IPS-20b (cell line): ENCODE results near the gene C1orf115.
A peak's percentile ranks its signal among the peaks of the same experiment; 100 is the strongest.
"Not testable (repeated sequence)": the region's sequence is repeated elsewhere in the genome, so short reads cannot be mapped to it uniquely, and the experiment has no call there.

Experiments
- H3K27ac ChIP-seq: one replicate; pipeline ENCODE4 v1.5.1; 2013; ENCODE audit warnings: low read length
- H3K27me3 ChIP-seq: 2 replicates; pipeline ENCODE4 v1.6.1; 2013; ENCODE audit warnings: mild to moderate bottlenecking, low read length, inconsistent platforms; ENCODE audit not compliant: insufficient read depth
- H3K36me3 ChIP-seq: 2 replicates; pipeline ENCODE4 v1.6.1; 2013; ENCODE audit warnings: low read depth, mild to moderate bottlenecking, inconsistent platforms, low read length, moderate library complexity; ENCODE audit not compliant: insufficient read depth
- H3K4me1 ChIP-seq: 2 replicates; pipeline ENCODE4 v1.6.1; 2013; ENCODE audit warnings: mild to moderate bottlenecking, control low read depth, inconsistent platforms, low read length, moderate library complexity; ENCODE audit not compliant: insufficient read depth
- H3K4me3 ChIP-seq: 2 replicates; pipeline ENCODE4 v1.5.1; 2013; ENCODE audit warnings: mild to moderate bottlenecking, low read length, inconsistent platforms
- H3K9ac ChIP-seq: 2 replicates; pipeline ENCODE4 v1.6.1; 2013; ENCODE audit warnings: low read depth, mild to moderate bottlenecking, inconsistent platforms, low read length, moderate library complexity
- H3K9me3 ChIP-seq: 2 replicates; pipeline ENCODE4 v1.6.1; 2013; ENCODE audit warnings: mild to moderate bottlenecking, low read depth, low read length, inconsistent platforms; ENCODE audit not compliant: insufficient read depth

Gene C1orf115

GRCh38 chr1:220732621-220733020 lies 42.5 kb downstream of the C1orf115 start:
- Histone ChIP-seq H3K27ac (no peak overlapping the region), H3K36me3 (no peaks in the 10 kb centered on the region), H3K9ac (no peak overlapping the region), H3K4me3 (no peak overlapping the region), H3K4me1 (no peaks in the 10 kb centered on the region), H3K27me3 (no peaks in the 10 kb centered on the region; the same call in 1 of the 2 replicates), H3K9me3 (no peaks in the 10 kb centered on the region)

GRCh38 chr1:220733086-220733601 lies 43.0 kb downstream of the C1orf115 start:
- Histone ChIP-seq H3K27me3 (no peaks in the 10 kb centered on the region; the same call in 1 of the 2 replicates), H3K27ac (no peak overlapping the region), H3K9ac (no peak overlapping the region), H3K36me3 (no peaks in the 10 kb centered on the region), H3K4me1 (no peaks in the 10 kb centered on the region), H3K9me3 (no peaks in the 10 kb centered on the region), H3K4me3 (peak overlapping the region; percentile 21; the same call in 1 of the 2 replicates)

GRCh38 chr1:220734571-220735326 lies 44.6 kb downstream of the C1orf115 start:
- Histone ChIP-seq H3K9me3 (no peaks in the 10 kb centered on the region), H3K27ac (no peak overlapping the region), H3K4me1 (no peaks in the 10 kb centered on the region), H3K27me3 (no peaks in the 10 kb centered on the region; the same call in 1 of the 2 replicates), H3K36me3 (no peaks in the 10 kb centered on the region), H3K9ac (no peak overlapping the region), H3K4me3 (no peak overlapping the region)

DNA sequence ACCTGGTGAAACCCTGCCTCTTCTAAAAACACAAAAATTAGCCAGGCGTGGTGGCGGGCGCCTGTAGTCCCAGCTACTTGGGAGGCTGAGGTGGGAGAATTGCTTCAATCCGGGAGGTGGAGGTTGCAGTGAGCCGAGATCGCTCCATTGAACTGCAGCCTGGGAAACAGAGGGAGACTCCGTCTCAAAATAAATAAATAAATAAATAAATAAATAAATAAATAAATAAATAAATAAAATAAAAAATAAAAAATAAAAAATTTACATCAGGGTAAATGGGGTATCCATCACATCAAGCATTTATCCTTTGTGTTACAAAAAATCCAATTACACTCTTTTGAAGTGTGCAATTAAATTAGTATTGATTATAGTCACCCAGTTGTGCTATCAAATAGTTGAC lies 46.1 kb downstream of the C1orf115 start:
- not testable (repeated sequence) for H3K4me1 ChIP-seq, H3K36me3 ChIP-seq, H3K27me3 ChIP-seq, H3K9ac ChIP-seq, H3K27ac ChIP-seq, H3K4me3 ChIP-seq, H3K9me3 ChIP-seq

DNA sequence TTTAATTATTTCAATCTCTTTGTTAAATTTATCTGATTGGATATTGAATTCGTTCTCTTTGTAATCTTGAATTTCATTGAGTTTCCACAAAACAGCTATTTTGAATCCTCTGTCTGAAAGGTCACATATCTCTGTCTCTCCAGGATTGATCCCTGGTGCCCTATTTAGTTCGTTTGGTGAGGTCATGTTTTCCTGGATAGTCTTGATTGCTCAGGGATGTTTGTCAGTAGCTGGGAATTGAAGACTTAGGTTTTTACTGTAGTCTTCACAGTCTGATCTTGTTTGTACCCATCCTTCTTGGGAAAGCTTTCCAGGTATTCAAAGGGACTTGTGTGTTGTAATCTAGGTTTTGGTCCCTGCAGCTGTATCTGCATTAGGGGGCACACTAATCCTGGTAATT lies 51.2 kb downstream of the C1orf115 start:
- H3K4me3 ChIP-seq = no peak overlapping the region
- no peak overlapping the region for H3K9ac ChIP-seq
- no peaks in the 10 kb centered on the region; the same call in 1 of the 2 replicates for H3K4me1 ChIP-seq
- no peaks in the 10 kb centered on the region for H3K36me3 ChIP-seq
- peaks cover 10% of the 10 kb centered on the region for H3K27me3 ChIP-seq
- H3K9me3 ChIP-seq = no peaks in the 10 kb centered on the region
- no peak overlapping the region for H3K27ac ChIP-seq

GRCh38 chr1:220741825-220742224 lies 51.7 kb downstream of the C1orf115 start:
- Histone ChIP-seq H3K9me3 (no peaks in the 10 kb centered on the region), H3K27me3 (peaks cover 15% of the 10 kb centered on the region), H3K9ac (no peak overlapping the region), H3K4me1 (no peaks in the 10 kb centered on the region; the same call in 1 of the 2 replicates), H3K36me3 (no peaks in the 10 kb centered on the region), H3K27ac (no peak overlapping the region), H3K4me3 (no peak overlapping the region)

- Histone ChIP-seq H3K27me3 (peaks cover 22% of the 10 kb centered on the region), H3K36me3 (no peaks in the 10 kb centered on the region), H3K4me3 (no peak overlapping the region), H3K9ac (no peak overlapping the region), H3K27ac (no peak overlapping the region), H3K4me1 (no peaks in the 10 kb centered on the region; the same call in 1 of the 2 replicates), H3K9me3 (no peaks in the 10 kb centered on the region)
Observed at GRCh38 chr1:220742520-220742919, 52.4 kb downstream of the C1orf115 start.

- Histone ChIP-seq H3K27me3 (peaks cover 54% of the 10 kb centered on the region), H3K9me3 (no peaks in the 10 kb centered on the region), H3K27ac (no peak overlapping the region), H3K4me3 (peak overlapping the region; percentile 66; the same call in 1 of the 2 replicates), H3K36me3 (no peaks in the 10 kb centered on the region), H3K4me1 (peaks cover 13% of the 10 kb centered on the region; the same call in 1 of the 2 replicates), H3K9ac (no peak overlapping the region)
Observed at GRCh38 chr1:220746851-220747250, 56.7 kb downstream of the C1orf115 start.

DNA sequence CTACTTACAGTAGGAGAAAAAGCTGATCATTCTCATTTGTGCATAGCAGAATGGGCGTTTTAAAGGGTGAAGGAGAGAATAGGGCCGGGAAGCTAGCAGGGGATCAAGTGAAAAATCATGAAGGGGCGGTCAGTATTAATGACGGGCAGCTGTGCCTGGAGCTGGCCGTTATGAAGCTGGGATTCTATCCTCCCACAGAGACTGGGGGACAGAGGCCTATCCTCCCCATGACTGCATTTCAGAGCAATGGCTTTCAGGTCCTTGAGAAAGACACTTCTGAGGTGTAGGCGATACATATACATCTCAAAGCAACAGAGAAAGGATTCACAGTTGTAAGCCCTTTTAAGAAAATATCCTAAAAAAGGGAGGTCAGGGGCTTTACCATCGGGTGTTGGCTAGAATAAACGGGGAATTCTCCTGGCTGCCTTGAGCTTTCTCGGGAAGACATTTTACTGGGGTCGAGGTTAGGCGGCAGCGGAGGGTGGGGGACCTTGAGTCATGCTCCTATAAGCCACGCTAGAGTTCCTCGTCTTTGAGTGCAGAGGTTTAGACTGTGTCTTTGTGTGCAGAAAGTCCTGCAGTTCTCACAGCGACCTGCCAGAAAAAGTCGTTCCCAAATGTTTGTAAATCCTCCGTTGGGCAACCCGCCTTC lies 57.4 kb downstream of the C1orf115 start:
- Histone ChIP-seq H3K36me3 (no peaks in the 10 kb centered on the region), H3K4me1 (peaks cover 13% of the 10 kb centered on the region; the same call in 1 of the 2 replicates), H3K4me3 (peak overlapping the region; percentile 66), H3K27me3 (peaks cover 56% of the 10 kb centered on the region), H3K9me3 (no peaks in the 10 kb centered on the region), H3K27ac (no peak overlapping the region), H3K9ac (peak overlapping the region; percentile 27; the same call in 1 of the 2 replicates)

- H3K9ac ChIP-seq = peak within 1 kb of the TSS; percentile 27; the same call in 1 of the 2 replicates
- H3K27me3 ChIP-seq = peaks cover 56% of the 10 kb centered on the region
- H3K27ac ChIP-seq = no peak within 1 kb of the TSS
Observed at GRCh38 chr1:220748089-220748934, 58.1 kb downstream of the C1orf115 start, which contains the start of gene MTARC2. TSS of gene MTARC2 (plus strand) at chr1:220748322. CDS start at chr1:220748532, 210 bp downstream.

More at GRCh38 chr1:220748089-220748934, 58.1 kb downstream of the C1orf115 start, which contains the start of gene MTARC2:
- H3K36me3 ChIP-seq = no peaks in the 10 kb centered on the region
- H3K9me3 ChIP-seq = no peaks in the 10 kb centered on the region
- H3K4me3 ChIP-seq = peak within 1 kb of the TSS; percentile 66
- H3K4me1 ChIP-seq = peaks cover 13% of the 10 kb centered on the region; the same call in 1 of the 2 replicates
